ENCODE results near the gene TBCB. TPM values are rescaled to one million over a fixed set of nuclear protein-coding genes. Genes with fewer than 3 reads are reported as not detected.

The TBCB gene
- polyA plus RNA-seq, 2 of the 4 experiments (the other 2 are of a cell fraction) = 395 to 397 TPM

DNA sequence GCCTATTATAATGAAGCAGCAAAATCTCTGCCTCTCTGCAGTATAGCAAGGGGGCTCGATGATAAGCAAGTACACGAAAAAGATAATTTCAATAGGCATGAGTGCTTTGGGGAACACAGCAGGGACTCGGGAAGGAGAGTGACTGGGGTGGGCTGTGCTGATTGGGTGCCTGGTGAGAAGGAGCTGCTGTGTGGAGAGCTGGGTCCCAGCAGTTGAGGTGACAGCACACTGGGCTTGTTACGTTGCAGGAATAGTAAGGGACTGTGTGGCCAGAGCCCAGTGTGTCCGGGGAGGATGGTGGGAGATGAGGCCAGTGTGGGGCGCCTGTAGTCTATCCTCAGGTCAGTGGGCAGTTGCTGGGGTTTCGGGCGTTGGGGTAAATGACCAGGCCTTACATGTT, 43.2 kb upstream of the TBCB start:
- Histone ChIP-seq H3K4me2 (no peak overlapping the region), H3K4me1 (peaks cover 13% of the 10 kb centered on the region), H3K27ac (no peak overlapping the region), H3K4me3 (no peak overlapping the region), H3K9me3 (no peaks in the 10 kb centered on the region)
- ATAC-seq = no peak
- WGBS (ENCODE audit: missing lambda C conversion rate) = 88% methylated on average over 8 of the region's 8 CpGs
- no peak for TF ChIP-seq HEYL (CRISPR knock-in tag; IDR thresholded peaks at IDR 0.05)
- TF ChIP-seq POLR2A (IDR thresholded peaks at IDR 0.05; ENCODE audit: low read length) = 0 out of 2 replicates have a peak, but pooled peaks have one; percentile 2
- TF ChIP-seq, protein P1, sequence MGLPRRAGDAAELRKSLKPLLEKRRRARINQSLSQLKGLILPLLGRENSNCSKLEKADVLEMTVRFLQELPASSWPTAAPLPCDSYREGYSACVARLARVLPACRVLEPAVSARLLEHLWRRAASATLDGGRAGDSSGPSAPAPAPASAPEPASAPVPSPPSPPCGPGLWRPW (IDR thresholded peaks at IDR 0.05) = no peak
- TF ChIP-seq SMC3 (IDR thresholded peaks at IDR 0.05) = no peak
- TF ChIP-seq ZSCAN20 (CRISPR knock-in tag; IDR thresholded peaks at IDR 0.05) = no peak
- CTCF ChIA-PET = interaction anchor here (1.2 to 5.6 kb wide), 5 partner anchors 12 to 98 kb away, joined by 3 to 53 read pairs (median 5); partner anchors contain the start of gene POLR2I
- DNase-seq (ENCODE audit: low read depth in 1 of 2, low spot score in 1 of 2) = no peak
- POLR2A ChIA-PET = interaction anchor here (1.0 kb wide), 1 partner anchor 43 kb away, joined by 4 read pairs; the partner anchor contains the start of genes POLR2I and TBCB
- FAIRE-seq = no peak

DNA sequence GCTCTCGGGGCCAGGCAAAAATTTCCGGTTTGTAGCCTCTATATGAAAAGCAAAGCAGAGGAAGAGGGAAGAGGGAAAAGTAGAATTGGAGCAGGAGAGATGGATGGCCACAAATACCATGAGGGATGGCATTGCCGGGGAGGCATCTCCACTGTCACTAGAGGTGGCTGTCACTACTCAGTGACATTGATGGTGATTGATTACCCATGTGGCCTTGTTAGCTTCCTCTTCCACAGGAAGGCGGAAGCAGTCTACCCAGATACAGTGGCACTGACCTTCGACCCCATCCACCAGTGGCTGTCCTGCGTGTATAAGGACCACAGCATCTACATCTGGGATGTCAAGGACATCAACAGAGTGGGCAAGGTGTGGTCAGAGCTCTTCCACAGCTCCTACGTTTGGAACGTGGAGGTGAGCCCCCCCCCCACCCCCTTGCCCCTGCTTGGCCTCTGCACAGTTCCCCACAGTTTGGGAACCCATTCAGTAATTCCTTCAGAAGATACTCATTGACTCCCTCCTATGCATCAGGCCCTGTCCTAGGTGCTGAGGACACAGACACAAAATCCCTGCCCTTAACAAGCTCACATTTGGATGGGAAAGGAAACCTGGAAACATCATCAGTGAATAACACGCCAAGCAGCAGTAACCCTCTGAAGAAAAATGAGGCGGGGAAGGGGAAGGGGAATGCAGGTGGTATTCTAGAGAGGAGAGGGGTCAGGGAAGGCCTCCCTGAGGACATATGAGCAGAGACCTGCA, 42.0 kb upstream of the TBCB start:
- no peak overlapping the region for H3K4me2 ChIP-seq
- FAIRE-seq (no peak), ATAC-seq (peak in 1 of 2 experiments; percentile 12; a peak in 2 of 6 replicates), DNase-seq (ENCODE audit: low read depth in 1 of 2, low spot score in 1 of 2) (no peak)
- no peaks in the 10 kb centered on the region for H3K9me3 ChIP-seq
- peaks cover 13% of the 10 kb centered on the region for H3K4me1 ChIP-seq
- H3K4me3 ChIP-seq = no peak overlapping the region
- ChIA-PET CTCF (interaction anchor here (0.7 to 5.6 kb wide), 8 partner anchors 9 to 97 kb away, joined by 3 to 53 read pairs (median 5); partner anchors contain the start of genes POLR2I and THAP8), POLR2A (interaction anchor here (0.6 to 1.0 kb wide), 2 partner anchors 42 to 63 kb away, joined by 3 to 4 read pairs; partner anchors contain the start of genes POLR2I and TBCB)
- 86% methylated on average over 10 of the region's 10 CpGs for WGBS (ENCODE audit: missing lambda C conversion rate)
- H3K27ac ChIP-seq = no peak overlapping the region
- TF ChIP-seq ZSCAN20 (CRISPR knock-in tag; IDR thresholded peaks at IDR 0.05) (no peak), FOXS1 (CRISPR knock-in tag; IDR thresholded peaks at IDR 0.05) (no peak), FOSB (CRISPR knock-in tag; IDR thresholded peaks at IDR 0.05) (no peak), RCOR1 (IDR thresholded peaks at IDR 0.05; ENCODE audit: low read depth, low read length) (no peak)
- TF ChIP-seq, protein P2, sequence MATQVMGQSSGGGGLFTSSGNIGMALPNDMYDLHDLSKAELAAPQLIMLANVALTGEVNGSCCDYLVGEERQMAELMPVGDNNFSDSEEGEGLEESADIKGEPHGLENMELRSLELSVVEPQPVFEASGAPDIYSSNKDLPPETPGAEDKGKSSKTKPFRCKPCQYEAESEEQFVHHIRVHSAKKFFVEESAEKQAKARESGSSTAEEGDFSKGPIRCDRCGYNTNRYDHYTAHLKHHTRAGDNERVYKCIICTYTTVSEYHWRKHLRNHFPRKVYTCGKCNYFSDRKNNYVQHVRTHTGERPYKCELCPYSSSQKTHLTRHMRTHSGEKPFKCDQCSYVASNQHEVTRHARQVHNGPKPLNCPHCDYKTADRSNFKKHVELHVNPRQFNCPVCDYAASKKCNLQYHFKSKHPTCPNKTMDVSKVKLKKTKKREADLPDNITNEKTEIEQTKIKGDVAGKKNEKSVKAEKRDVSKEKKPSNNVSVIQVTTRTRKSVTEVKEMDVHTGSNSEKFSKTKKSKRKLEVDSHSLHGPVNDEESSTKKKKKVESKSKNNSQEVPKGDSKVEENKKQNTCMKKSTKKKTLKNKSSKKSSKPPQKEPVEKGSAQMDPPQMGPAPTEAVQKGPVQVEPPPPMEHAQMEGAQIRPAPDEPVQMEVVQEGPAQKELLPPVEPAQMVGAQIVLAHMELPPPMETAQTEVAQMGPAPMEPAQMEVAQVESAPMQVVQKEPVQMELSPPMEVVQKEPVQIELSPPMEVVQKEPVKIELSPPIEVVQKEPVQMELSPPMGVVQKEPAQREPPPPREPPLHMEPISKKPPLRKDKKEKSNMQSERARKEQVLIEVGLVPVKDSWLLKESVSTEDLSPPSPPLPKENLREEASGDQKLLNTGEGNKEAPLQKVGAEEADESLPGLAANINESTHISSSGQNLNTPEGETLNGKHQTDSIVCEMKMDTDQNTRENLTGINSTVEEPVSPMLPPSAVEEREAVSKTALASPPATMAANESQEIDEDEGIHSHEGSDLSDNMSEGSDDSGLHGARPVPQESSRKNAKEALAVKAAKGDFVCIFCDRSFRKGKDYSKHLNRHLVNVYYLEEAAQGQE (IDR thresholded peaks at IDR 0.05) = peak; percentile 25; the same call in 1 of the 2 replicates
- TF ChIP-seq, protein P1 (IDR thresholded peaks at IDR 0.05) = no peak

DNA sequence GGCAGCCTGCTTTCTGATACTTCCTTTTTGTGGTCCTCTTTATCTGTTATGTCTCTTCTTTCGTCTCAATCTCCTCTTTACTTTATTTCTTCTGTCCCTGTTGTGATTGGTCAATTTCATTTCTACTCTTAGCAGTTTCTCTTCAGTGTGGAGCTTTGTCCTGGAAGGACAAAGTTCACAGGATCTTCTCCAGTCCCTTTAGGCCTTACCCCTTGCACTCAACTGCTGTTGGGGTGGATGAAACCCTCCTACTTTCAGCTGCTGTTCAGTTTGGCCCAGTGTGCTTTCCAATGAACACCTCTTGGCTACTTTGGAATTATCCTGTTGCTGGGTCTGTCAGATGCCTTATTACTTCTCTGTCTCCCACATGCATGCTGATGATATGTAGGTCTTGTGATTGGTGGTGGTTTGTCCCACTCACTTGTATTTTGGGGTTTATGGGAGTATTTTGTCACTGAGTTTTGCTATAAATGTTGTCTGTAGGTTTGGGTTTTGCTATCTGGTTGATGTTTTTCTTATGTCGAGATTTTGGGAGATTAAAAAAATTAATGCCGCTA, 35.8 kb upstream of the TBCB start:
- ATAC-seq (no peak), FAIRE-seq (peak; percentile 96), DNase-seq (ENCODE audit: low read depth in 1 of 2, low spot score in 1 of 2) (no peak)
- Histone ChIP-seq H3K4me3 (no peak overlapping the region), H3K27ac (no peak overlapping the region), H3K4me2 (no peak overlapping the region), H3K9me3 (no peaks in the 10 kb centered on the region), H3K4me1 (0 out of 3 replicates have a peak, but pooled peaks cover 5% of the 10 kb centered on the region)
- TF ChIP-seq HEYL (CRISPR knock-in tag; IDR thresholded peaks at IDR 0.05) (no peak), EHF (CRISPR knock-in tag; IDR thresholded peaks at IDR 0.05) (no peak), NFE2L2 (conservative IDR thresholded peaks at IDR 0.05; ENCODE audit: low read length) (no peak), KDM5A (IDR thresholded peaks at IDR 0.05) (no peak), KDM1A (IDR thresholded peaks at IDR 0.05; ENCODE audit: low read depth) (no peak), ZC3H11A (IDR thresholded peaks at IDR 0.05) (no peak)
- WGBS (ENCODE audit: missing lambda C conversion rate) = 96% methylated on average over 3 of the region's 3 CpGs
- POLR2A ChIA-PET = no interaction called here
- CTCF ChIA-PET = no interaction called here

Data from A549 (cell line).